ENCODE data around the gene TMCO5A.
"Not testable (repeated sequence)": the region's sequence is repeated elsewhere in the genome, so short reads cannot be mapped to it uniquely, and the experiment has no call there.

The TMCO5A gene

GRCh38 chr15:37934340-37934739 lies at the start of gene TMCO5A:
TSS of gene TMCO5A (plus strand) at chr15:37934640. CDS start at chr15:37936324, 1,684 bp downstream.
- no peak for DNase-seq (ENCODE audit: low spot score)

GRCh38 chr15:37885651-37886050 lies 48.8 kb upstream of the TMCO5A start:
- DNase-seq (ENCODE audit: low spot score) = no peak

- DNase-seq (ENCODE audit: low spot score) = no peak
These were observed 46.1 kb upstream of the TMCO5A start for GRCh38 chr15:37888356-37888755.

- peak; percentile 74 for DNase-seq (ENCODE audit: low spot score)
These were observed 42.6 kb upstream of the TMCO5A start for GRCh38 chr15:37891766-37892368.

- DNase-seq (ENCODE audit: low spot score) = no peak
These were observed 41.1 kb upstream of the TMCO5A start for GRCh38 chr15:37893309-37893708.

- DNase-seq (ENCODE audit: low spot score) = no peak
These were observed 36.1 kb upstream of the TMCO5A start for GRCh38 chr15:37898362-37898761.

GRCh38 chr15:37900326-37901221 lies 33.9 kb upstream of the TMCO5A start:
- DNase-seq (ENCODE audit: low spot score) = peak; percentile 67

- no peak for DNase-seq (ENCODE audit: low spot score)
These were observed 32.3 kb upstream of the TMCO5A start for GRCh38 chr15:37902126-37902525.

- no peak for DNase-seq (ENCODE audit: low spot score)
These were observed 30.4 kb upstream of the TMCO5A start for GRCh38 chr15:37903919-37904625.

- DNase-seq (ENCODE audit: low spot score) = no peak
These were observed 27.3 kb upstream of the TMCO5A start for GRCh38 chr15:37907136-37907535.

GRCh38 chr15:37921527-37922385 lies 12.7 kb upstream of the TMCO5A start:
- no peak for DNase-seq (ENCODE audit: low spot score)

- no peak for DNase-seq (ENCODE audit: low spot score)
These were observed 8.3 kb upstream of the TMCO5A start for GRCh38 chr15:37926136-37926535.

GRCh38 chr15:37929238-37929637 lies 5.2 kb upstream of the TMCO5A start:
- no peak for DNase-seq (ENCODE audit: low spot score)

- no peak for DNase-seq (ENCODE audit: low spot score)
These were observed 3.1 kb upstream of the TMCO5A start for GRCh38 chr15:37931321-37931720.

GRCh38 chr15:37931868-37932267 lies 2.6 kb upstream of the TMCO5A start:
- DNase-seq (ENCODE audit: low spot score) = peak; percentile 41

GRCh38 chr15:37932549-37932948 lies 1.9 kb upstream of the TMCO5A start:
- no peak for DNase-seq (ENCODE audit: low spot score)

GRCh38 chr15:37933666-37934065 lies 774 bp upstream of the TMCO5A start:
- DNase-seq (ENCODE audit: low spot score) = no peak

- DNase-seq (ENCODE audit: low spot score) = no peak
These were observed 6.4 kb downstream of the TMCO5A start for GRCh38 chr15:37940876-37941275.

GRCh38 chr15:37941779-37942178 lies 7.3 kb downstream of the TMCO5A start:
- DNase-seq (ENCODE audit: low spot score) = no peak

GRCh38 chr15:37951999-37952398 lies 17.6 kb downstream of the TMCO5A start:
- DNase-seq (ENCODE audit: low spot score) = no peak

GRCh38 chr15:37960742-37961141 lies 26.3 kb downstream of the TMCO5A start:
- not testable (repeated sequence) for DNase-seq (ENCODE audit: low spot score)

GRCh38 chr15:37967788-37968187 lies 33.3 kb downstream of the TMCO5A start:
- DNase-seq (ENCODE audit: low spot score) = no peak

All from AG08395 (cell line).